ENCODE results near the gene FNDC11. TPM values are rescaled to one million over a fixed set of nuclear protein-coding genes. Genes with fewer than 3 reads are reported as not detected.

Gene FNDC11
- total and polyA plus RNA-seq, 2 of the 13 experiments (the other 11 are each of a cell fraction or from before 2014, with no cell fraction given): 0.07 TPM; not detected in 1

DNA sequence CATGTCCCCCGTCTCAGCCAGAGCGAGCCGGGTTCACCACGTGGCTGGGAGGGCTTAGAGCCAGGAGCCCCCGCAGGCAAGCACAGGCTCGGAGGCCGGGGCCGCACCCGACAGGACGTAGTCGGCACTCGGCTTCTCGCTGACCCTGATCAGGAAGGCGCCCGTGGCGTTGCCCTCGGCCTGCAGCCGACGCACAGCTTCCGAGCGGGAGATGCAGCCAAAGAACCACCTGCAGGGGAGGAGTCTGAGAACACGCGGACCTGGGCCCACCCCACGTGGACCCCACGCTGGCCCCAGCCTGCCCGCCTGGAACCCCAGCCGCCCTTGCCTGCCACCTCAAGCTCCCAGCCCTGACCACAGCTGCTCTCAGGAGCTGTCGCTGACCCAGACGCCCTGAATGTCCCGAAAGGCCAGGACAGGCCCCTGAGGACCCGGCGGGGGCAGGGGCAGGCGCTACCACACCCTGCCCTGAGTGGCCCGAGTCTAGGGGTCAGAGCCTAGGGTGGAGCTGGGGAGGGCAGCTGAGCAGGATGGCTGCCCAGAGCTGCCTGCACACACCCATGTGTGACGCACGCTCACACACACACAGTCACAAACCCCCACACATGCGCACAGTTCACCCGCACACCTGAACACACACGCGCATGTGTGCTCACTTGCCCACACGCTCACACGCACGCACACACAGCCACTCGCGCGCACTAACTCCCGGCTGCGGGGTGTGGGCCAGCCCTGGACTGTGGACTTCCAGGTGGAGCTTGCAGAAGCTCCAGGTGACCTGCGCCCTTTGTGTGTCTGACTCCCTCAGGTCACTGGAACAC lies 18.9 kb upstream of the FNDC11 start (continued):
- 0 out of 2 replicates have a peak, but pooled peaks have one; percentile 33 for TF ChIP-seq TRAFD1 (CRISPR knock-in tag; IDR thresholded peaks at IDR 0.05; ENCODE audit: borderline replicate concordance)
- peak; percentile 32; the same call in 1 of the 2 replicates for TF ChIP-seq ZNF367 (CRISPR knock-in tag; IDR thresholded peaks at IDR 0.05; ENCODE audit: borderline replicate concordance)
- no peak for TF ChIP-seq TCF7L2 (IDR thresholded peaks at IDR 0.05; ENCODE audit: low read depth, low read length)
- TF ChIP-seq THAP7 (CRISPR knock-in tag; IDR thresholded peaks at IDR 0.05): 0 out of 2 replicates have a peak, but pooled peaks have one; percentile 41
- TF ChIP-seq KMT2A (CRISPR knock-in tag; IDR thresholded peaks at IDR 0.05): no peak
- TF ChIP-seq HNF4A (CRISPR knock-in tag; IDR thresholded peaks at IDR 0.05): peak; percentile 50; the same call in 1 of the 2 replicates
- TF ChIP-seq ARID4A (CRISPR knock-in tag; IDR thresholded peaks at IDR 0.05; ENCODE audit: borderline replicate concordance): peak; percentile 57
- peak; percentile 9; the same call in 1 of the 2 replicates for TF ChIP-seq CTCF (CRISPR knock-in tag; IDR thresholded peaks at IDR 0.05)
- TF ChIP-seq SALL1 (CRISPR knock-in tag; IDR thresholded peaks at IDR 0.05): no peak; the same call in 1 of the 2 replicates
- TF ChIP-seq ZNF143 (CRISPR knock-in tag; IDR thresholded peaks at IDR 0.05): no peak
- peak; percentile 71 for TF ChIP-seq TEAD2 (CRISPR knock-in tag; IDR thresholded peaks at IDR 0.05)
- TF ChIP-seq AHR (CRISPR knock-in tag; IDR thresholded peaks at IDR 0.05): 0 out of 2 replicates have a peak, but pooled peaks have one; percentile 17
- TF ChIP-seq NONO (IDR thresholded peaks at IDR 0.05): no peak
- 0 out of 2 replicates have a peak, but pooled peaks have one; percentile 29 for TF ChIP-seq NONO (CRISPR knock-in tag; conservative IDR thresholded peaks at IDR 0.05)
- no peak for TF ChIP-seq XRCC5 (optimal IDR thresholded peaks at IDR 0.05; ENCODE audit: low read length)
- TF ChIP-seq, protein P1, sequence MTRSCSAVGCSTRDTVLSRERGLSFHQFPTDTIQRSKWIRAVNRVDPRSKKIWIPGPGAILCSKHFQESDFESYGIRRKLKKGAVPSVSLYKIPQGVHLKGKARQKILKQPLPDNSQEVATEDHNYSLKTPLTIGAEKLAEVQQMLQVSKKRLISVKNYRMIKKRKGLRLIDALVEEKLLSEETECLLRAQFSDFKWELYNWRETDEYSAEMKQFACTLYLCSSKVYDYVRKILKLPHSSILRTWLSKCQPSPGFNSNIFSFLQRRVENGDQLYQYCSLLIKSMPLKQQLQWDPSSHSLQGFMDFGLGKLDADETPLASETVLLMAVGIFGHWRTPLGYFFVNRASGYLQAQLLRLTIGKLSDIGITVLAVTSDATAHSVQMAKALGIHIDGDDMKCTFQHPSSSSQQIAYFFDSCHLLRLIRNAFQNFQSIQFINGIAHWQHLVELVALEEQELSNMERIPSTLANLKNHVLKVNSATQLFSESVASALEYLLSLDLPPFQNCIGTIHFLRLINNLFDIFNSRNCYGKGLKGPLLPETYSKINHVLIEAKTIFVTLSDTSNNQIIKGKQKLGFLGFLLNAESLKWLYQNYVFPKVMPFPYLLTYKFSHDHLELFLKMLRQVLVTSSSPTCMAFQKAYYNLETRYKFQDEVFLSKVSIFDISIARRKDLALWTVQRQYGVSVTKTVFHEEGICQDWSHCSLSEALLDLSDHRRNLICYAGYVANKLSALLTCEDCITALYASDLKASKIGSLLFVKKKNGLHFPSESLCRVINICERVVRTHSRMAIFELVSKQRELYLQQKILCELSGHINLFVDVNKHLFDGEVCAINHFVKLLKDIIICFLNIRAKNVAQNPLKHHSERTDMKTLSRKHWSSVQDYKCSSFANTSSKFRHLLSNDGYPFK (CRISPR knock-in tag; IDR thresholded peaks at IDR 0.05; ENCODE audit: borderline replicate concordance): 0 out of 2 replicates have a peak, but pooled peaks have one; percentile 24

Data from HepG2 (cell line).